Activated T-helper 1 cell treated with Interleukin-2 at 50 U/mL for 16 hours (primary cell): ENCODE results near the gene MAP3K5.
"Not testable (repeated sequence)": the region's sequence is repeated elsewhere in the genome, so short reads cannot be mapped to it uniquely, and the experiment has no call there.

ENCODE experiments used
- DNase-seq: peaks from one replicate; pipeline ENCODE4 v3.0.0-alpha.2; 2020; ENCODE audit warnings: low read depth

The MAP3K5 gene

DNA sequence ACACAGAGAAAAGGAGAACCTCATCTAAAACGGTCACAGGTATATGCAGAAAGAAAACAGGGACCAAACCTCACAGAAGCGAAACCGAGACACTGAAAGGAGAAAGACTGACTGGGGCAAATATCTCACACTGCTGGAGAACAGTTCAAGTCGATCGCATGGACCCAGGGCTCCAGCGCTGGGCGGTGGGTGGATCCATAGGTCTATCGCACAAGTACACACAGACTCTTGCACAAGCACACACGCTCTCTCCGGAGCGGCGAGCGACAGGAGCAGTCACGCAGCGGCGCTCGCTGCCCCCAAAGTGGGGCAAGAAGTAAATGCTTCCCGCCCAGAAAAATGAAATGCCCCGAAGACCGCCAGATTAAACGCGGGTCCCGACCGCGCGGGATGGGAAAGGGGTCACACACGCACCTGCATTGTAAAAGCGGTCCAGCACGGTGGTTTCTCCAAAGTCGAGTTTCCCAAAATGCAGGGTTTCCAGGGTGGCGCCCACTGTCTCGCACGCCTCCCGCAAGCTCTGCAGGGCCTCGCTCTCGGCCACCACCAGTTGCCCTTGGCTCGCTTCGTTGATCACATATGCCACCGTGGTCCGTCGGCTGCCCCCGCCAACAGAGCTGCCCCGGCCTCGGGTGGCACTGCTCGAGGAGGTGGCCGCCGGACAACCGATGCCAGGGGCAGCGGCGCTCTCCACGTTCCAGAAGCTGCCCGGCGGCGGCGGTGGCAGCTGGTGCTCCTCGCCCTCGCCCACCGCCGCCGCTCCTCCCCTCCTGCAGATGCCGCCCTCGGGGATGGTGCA is 782 bp downstream of the MAP3K5 start:
- peak; percentile 35 for DNase-seq

DNA sequence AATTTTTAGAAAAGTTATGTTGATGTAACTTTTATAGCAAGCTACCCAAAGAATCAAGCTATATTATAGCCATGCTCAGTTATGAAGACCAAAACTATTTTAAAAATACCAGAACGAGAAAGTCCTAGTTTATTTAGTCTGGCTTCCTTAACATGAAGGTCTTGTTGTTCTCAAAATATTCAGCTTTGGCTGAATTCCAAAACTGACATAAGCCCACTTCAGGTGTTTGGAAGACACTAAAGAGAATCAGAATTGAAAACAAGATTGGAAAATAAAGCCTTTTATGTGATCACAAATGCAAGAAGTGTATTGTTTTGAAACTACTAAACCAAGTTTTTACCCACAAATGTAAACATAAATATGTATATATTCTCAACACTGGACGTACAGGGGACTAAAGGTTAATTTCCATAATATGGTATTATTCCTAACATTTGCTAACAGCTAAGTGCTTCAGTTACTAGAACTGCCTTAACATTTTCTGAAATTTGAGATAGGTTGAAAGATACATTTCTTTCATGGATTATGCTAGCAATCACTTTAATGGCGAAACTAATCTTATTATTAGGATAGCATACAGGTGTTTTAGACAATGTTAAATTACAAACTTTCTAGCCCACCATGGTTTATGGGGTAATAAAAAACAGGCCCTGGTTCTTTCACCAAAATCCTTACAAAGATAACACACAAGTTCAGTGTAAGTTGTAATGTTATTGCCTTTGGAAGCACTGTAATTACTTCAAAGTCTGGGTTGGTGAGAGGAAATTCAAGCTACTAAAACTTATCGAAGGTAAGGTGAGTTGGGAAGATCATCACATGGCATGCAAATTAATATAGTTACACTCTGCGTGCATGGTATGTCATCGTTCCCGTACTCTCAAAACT is 1.6 kb downstream of the MAP3K5 start:
- DNase-seq: no peak

DNA sequence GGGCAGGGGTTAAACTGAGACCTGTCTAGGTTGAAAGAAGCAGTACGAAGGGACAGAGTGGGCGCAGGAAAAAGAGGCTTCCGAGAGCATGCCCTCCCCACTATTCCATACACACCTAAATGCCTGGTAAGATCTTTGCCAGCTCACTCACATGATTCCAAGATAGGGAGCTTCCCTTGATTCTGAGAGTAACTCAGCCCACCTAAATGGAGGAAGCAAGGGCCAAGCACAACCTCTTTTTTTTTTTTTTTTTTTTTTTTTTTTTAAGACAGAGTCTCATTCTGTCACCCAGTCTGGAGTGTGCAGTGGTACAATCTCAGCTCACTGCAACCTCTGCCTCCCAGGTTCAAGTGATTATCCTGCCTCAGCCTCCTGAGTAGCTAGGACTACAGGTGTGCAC is 2.8 kb downstream of the MAP3K5 start:
- not testable (repeated sequence) for DNase-seq

DNA sequence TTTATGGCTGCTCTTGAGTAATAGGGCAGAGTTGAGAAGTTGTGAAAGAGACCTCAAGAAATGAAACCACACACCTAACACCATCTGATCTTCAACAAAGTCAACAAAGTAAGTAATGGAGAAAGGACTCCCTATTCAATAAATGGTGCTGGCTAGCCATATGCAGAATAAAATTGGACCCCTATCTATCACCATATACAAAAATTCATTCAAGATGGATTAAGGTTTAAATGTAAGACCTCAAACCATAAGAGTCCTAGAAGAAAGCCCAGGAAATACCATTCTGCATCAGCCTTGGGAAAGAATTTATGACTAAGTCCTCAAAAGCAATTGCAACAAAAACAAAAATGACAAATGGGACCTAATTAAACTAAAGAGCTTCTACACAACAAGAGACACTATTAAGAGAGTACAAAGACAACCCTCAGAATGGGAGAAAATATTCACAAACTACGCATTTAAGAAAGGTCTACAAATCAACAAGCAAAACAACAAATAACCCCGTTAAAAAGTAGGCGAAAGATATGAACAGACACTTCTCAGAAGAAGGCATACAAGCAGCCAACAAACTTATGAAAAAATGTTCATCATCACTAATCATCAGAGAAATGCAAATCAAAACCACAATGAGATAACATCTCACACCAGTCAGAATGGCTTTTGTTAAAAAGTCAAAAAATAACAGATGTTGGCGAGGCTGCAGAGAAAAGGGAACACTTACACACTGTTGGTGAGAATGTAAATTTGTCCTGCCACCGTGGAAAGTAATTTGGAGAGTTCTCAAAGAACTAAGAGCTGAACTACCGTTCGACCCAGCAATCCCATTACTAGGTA is 4.0 kb downstream of the MAP3K5 start:
- no peak for DNase-seq

DNA sequence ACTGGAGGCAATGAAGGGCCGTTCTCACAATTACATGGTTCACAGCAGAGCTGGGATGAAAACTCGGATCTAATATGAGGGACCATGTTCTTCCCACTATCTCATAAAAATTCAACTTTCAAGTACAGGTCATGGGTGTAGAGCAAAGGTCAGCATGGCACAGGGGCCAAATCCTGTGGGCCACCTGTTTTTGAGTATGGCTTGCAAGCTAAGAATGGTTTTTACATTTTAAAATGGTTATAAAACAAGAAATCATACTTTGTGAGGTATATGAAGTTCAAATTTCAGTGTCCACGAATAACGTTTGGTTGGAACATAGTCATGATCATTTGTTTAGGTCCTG is 4.6 kb downstream of the MAP3K5 start:
- no peak for DNase-seq

DNA sequence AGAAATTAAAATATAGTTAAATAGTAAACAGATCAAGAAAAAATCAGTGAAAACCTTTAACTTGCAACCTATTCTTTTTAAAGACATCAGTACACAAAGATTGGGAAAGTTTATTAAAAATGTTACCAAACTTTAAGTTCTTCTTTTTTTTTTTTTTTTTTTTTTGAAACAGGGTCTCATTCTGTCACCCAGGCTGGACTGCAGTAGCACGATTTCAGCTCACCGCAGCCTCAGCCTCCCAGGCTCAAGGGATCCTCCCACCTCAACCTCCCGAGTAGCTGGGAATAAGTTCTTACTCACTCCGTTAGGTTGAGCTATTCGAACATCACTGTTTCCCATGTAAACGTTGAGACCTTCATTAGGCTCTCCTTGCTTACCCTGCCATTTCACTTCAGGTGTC is 5.6 kb downstream of the MAP3K5 start:
- DNase-seq: no peak

DNA sequence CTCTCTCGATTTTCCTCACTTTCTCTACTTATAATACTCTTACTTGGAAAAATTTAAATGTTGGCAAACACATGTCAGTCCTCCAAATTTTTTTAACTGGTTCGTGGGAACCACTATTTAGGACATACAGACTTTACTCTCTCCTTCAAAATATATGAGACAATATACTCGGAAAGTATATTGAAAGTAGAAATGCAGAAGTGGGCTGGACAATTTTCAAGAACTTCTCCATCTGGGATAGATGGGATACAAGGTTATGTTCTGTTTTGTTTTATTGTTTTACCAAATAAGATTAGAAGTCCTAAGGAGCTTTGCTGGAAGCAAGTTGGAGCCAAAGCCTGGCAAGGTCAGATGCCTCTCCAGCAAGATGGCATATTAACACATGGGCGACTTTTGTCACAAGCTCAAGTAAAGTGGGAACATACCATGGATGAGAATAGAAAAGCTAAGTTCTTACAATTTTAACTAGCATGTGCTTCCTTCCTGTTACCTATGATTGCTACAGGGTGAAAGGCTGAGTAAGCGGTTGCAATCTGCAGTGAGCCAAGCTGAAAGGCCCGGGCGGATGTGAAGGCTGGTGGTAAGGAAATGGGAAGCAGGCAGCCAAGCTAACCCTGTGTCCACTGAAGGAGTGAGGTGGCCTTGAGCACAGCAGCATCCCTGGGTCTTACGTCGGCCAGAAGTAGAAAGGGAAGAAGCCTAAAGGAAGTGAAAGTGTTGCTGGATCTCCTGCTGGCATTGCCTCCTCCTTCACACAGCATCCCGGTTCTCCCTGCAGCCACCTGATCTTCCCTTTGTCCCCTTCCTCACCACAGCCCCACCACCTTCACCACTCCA is 7.1 kb downstream of the MAP3K5 start:
- peak; percentile 16 for DNase-seq

DNA sequence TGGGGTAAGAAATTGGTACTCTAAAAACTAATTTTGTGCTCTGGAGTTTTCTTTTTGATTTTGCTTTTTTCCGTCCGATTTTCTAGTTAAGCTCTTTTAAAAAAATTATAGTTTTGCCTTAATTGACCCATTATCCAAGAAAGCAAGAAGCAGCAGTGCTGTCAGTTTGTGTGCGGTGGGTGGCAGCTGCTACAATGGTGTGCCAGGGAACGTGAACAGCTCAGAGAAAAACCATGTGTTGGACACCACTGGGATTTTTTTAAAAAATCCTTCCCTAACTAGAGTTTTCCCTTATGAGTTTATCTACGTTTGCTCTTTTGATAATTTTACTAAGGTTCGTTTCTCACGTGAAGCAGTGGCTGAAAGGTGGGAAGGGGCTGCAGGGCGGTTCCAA is 8.0 kb downstream of the MAP3K5 start:
- no peak for DNase-seq

DNA sequence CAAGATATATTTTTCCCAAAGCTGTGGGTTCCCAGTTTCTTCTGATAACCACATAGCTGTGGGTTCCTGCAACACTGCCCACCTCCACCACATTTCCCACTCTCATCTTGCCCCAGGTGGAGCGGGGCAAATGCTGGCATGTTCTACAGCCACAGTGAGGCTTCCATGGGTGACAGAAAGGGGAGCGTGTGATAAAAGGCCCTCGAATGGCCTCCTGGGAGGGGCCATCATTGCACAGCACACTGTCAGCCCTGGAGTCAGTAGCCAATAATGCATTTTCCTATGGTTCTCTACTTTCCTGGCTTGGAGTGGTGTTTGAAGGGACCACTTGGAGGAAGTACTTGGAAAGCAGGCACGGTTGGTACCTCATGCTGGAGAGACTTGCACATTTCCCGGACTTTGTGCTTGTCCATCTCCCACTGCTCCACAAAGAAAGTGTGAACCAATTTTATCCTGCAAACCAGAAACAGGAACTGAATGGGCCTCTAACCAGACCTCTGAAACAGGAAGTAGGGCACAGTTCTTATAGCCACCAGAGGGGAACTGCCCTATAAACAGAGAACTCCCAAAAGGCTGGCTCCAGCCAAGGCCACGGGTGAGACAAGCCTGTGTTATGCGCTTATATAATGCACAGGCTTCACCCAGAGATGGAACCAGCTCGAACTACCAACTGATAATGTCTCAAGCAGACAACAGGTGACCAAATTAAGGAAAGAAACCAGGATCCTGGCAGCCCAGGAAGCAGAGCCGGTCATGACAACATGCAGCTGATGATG is 8.6 kb downstream of the MAP3K5 start:
- no peak for DNase-seq

DNA sequence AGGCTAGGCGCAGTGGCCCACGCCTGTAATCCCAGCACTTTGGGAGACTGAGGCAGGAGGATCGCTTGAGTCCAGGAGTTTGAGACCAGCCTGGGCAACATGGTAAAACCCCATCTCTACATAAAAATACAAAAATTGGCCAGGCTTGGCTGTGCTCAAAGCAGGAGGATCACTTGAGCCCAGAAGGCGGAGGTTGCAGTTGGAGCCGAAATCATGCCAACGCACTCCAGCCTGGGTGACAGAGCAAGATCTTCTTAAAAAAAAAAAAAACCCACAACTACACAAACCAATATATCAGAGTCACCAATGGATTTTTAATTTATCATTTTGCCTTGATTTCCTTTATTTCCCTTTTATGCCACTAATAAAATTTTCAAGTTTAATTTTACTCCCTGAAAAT is 9.3 kb downstream of the MAP3K5 start:
- DNase-seq: no peak

DNA sequence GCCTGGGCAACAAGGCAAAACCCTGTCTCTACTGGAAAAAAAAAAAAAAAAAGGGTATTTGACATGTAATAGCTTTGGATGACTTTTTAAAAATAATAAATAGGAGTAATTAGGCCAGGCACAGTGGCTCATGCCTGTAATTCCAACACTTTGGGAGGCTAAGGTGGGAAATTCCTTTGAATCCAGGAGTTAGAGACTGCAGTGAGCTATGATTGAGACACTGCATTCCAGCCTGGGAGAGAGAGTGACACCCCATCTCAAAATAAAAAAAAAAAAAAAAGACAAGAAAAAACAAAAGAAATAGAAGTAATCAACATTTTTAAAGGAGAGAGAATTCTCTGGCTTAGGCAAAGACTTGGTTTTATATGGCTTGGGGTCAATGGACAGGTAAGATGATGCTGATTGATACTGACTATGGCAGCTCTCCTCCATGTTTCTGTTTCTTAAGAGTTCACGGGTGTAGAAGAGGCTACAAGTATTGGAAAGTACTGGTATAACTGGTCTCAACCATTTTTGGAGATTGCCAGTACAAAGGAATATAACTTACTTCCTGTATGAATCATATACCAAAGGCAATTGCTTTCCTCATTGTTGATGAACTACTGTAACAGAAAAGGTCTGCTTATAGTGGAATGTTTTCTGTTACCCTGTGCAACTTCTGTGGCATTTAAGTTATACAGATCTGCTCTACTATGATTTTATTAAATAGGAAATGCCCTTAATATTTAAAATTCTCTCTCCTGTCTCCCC is 10.1 kb downstream of the MAP3K5 start:
- DNase-seq: no peak

DNA sequence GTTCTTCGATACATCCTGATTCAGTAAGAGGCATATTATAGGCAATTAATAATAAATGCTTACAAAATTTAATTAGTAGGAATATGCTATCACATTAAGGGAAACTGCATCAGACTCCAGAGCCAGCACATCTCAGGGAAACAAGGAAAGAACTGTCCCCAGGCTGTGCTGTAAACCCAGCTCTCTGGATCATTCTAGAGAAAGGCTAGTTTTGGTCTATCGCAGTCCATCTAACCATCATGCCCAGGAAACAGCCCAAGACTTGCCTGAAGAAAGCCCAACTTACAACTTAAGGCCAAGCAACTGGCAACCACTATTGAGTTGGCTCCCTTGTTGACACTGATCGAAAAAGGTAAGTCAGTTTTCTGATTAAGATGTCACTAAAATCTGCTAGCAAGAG is 11.3 kb downstream of the MAP3K5 start:
- DNase-seq: no peak

DNA sequence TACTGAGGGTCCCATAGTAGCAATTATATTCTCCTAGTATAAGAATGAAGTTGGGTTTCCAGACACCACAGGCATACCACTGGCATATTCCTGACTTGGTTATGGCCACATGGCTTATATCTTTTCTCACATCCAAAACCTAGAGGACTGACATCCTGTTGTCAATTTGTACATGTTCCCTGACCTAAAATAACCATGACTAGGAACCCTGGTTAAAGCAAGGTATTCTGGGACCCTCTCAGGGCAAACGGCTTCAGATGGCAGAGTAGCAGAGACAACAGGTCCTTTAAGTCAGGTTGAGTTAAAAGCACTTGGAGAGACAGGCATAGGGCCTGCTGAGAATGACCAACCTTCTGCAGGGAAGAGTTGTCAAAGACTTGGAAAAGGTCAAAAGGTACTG is 12.6 kb downstream of the MAP3K5 start:
- DNase-seq: no peak

DNA sequence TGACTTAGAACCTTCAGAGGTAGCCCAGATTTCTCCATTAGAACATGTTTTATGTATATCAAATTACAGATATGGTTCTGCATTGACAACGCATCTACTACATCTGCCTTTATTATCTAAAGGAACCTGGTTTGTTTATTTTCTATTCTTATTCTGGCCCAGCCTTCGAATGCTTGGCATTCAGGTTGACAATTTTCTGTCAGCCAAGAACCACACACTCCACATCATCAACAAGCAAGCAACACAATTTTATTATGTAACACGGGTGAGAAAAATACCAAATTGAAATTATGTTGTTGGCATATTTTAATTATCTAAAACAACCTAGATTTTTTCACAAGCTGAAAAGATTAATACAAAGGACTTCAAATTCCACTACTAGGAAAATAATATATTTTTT is 14.6 kb downstream of the MAP3K5 start:
- DNase-seq: no peak

DNA sequence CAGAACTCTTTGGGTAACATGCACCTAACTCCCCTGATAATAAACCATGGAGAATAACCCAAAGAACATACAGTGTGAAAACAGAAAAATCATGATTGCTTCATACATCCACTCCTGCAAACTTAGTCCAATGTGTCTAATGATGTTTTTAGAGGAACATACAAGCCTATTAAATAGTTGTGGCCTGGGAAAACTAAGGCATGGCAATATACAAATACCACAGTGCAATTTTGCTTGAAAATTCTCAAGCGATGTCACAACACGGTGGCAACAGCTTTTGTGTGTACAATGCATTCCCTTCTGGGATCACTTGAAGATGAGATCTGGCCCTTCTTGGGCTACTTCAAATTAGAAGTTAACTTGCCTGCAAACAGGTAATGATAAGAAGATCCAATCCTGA is 16.7 kb downstream of the MAP3K5 start:
- no peak for DNase-seq

DNA sequence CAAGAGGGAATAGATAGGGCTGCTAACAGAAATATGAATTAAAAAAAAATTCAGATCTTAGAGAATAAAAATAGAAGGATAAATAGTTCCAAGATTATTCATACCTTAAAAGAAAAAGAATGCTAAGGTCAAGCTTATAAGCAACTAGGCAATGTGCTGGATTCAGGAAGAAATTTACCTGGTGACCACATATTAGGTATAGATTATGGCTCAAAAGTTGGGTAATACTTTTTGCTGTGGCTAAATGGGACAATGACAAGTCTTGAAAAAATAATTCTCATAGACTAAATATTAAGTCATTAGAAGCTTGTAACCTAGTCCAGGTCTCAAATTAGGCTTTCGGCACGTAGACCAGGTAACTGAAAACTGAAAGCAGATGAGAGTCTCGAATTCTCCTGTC is 17.2 kb downstream of the MAP3K5 start:
- no peak for DNase-seq

DNA sequence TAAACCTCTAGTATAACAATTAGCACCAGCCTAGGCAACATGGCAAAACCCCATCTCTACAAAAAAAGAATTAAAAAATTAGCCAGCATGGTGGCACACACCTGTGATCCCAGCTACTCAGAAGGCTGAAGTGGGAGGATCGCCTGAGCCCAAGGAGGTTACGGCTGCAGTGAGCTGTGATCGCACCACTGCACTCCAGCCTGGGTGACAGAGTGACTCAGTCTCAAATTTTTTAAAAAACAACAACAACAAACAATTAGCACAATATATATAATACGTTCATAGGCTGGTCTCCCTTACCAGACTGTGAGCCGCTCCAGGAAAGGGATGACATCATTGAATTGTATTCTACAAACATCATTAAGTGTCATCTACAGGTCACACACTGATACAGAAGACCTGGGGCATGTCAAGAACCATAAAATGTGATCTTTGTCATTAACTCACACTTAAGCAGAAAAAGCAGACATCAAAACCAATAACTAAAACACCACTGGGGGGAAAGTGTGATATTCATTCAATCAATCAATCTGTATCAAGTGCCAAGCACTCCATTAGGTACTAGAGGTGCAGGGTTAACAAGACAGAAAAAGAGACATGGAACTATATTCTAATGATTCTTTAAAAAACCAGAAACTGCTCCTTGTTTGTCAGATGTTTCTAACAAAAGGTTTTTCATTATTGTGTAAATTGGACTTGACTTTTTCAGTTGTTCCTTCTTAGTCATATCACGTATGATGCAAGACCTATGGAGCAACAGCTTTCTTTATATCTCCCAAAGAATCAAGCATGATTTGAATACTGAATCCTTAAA is 17.8 kb downstream of the MAP3K5 start:
- no peak for DNase-seq

DNA sequence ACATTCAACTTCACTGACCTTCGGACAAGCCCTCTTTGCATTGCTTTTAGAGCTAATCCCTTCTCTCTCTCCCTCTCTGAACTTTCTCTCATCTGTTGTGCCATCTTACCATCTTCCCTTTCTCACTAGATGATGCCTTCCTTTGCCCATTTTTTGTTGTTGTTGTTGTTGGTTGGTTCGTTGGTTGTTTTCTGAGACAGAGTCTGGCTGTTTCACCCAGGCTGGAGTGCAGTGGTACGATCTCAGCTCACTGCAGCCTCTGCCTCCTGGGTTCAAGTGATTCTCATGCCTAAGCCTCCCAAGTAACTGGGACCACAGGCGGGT is 18.8 kb downstream of the MAP3K5 start:
- no peak for DNase-seq

DNA sequence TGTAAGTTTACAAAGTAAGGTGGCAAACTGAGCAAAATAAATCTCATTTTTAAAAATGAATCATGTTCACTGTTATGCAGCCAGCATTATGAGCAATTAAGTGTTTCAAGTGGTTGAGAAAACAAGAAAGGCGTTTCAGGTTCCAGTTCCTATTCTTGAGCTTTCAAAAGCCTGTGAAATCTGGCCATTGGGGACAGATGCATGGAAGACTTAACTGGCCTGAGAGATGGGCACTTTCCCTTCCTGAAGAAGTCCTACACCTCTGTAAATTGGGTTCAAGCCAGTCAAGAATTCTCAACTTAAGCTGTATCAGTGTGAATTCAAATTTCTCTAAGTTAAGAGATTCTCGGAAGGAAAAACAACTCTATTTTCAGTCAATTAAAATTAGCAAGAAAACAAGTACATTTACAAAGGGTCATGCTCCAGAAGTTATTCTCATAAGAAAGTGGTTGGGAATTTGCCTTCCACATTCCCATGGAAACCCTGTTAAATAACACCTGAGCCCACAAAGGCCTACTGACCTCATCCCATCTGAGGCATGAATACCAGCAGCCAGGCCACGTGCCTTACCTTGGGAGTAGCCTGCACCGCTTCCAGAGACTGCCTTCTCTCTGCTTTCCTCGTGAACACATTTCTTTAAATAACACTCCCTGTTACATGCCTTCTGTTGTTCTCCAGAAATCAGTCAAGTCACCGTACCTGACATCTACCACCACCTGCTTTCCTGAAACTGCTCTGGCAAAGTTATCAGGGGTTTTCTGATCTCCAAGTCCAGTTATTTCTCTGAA is 19.4 kb downstream of the MAP3K5 start:
- no peak for DNase-seq
